GM21529 (cell line): Measurements from ENCODE around the gene GADD45A.

ENCODE experiments used
- ATAC-seq: cut with Tn5 transposase; IDR thresholded peaks from one replicate; pipeline ENCODE4 v1.9.1; 2021; ENCODE audit not compliant: unreplicated experiment

The GADD45A gene

GRCh38 chr1:67666636-67667035 lies 18.4 kb upstream of the GADD45A start:
- ATAC-seq: no peak

- no peak for ATAC-seq
These were observed 16.3 kb upstream of the GADD45A start for GRCh38 chr1:67668660-67669059.

GRCh38 chr1:67672260-67672803 lies 12.7 kb upstream of the GADD45A start:
- ATAC-seq: no peak

- no peak for ATAC-seq
These were observed 11.4 kb upstream of the GADD45A start for GRCh38 chr1:67673468-67674201.

GRCh38 chr1:67674260-67675011 lies 10.6 kb upstream of the GADD45A start:
- ATAC-seq: no peak

- no peak for ATAC-seq
These were observed 9.2 kb upstream of the GADD45A start for GRCh38 chr1:67675800-67676199.

GRCh38 chr1:67676287-67676686 lies 8.7 kb upstream of the GADD45A start:
- ATAC-seq: no peak

- ATAC-seq: no peak
These were observed 8.1 kb upstream of the GADD45A start for GRCh38 chr1:67676946-67677345.

GRCh38 chr1:67677408-67677807 lies 7.6 kb upstream of the GADD45A start:
- no peak for ATAC-seq

- no peak for ATAC-seq
These were observed 7.1 kb upstream of the GADD45A start for GRCh38 chr1:67677930-67678329.

- ATAC-seq: no peak
These were observed 5.3 kb upstream of the GADD45A start for GRCh38 chr1:67679691-67680090.

GRCh38 chr1:67680486-67680885 lies 4.5 kb upstream of the GADD45A start:
- no peak for ATAC-seq

- no peak for ATAC-seq
These were observed 2.3 kb upstream of the GADD45A start for GRCh38 chr1:67682659-67683197.

GRCh38 chr1:67683316-67683715 lies 1.7 kb upstream of the GADD45A start:
- ATAC-seq: no peak

- ATAC-seq: no peak
These were observed 1.1 kb upstream of the GADD45A start for GRCh38 chr1:67683766-67684525.

- ATAC-seq: no peak
These were observed 405 bp upstream of the GADD45A start for GRCh38 chr1:67684526-67685066.

GRCh38 chr1:67685558-67686266 lies 711 bp downstream of the GADD45A start:
- peak; percentile 13 for ATAC-seq

GRCh38 chr1:67686267-67687197 lies 1.5 kb downstream of the GADD45A start:
- ATAC-seq: peak; percentile 25

GRCh38 chr1:67687198-67687545 lies 2.2 kb downstream of the GADD45A start:
- no peak for ATAC-seq
